B cell (primary cell): ENCODE measurements around the gene ESYT3. TPM values are rescaled to one million over a fixed set of nuclear protein-coding genes. Genes with fewer than 3 reads are reported as not detected.
"Not testable (repeated sequence)": the region's sequence is repeated elsewhere in the genome, so short reads cannot be mapped to it uniquely, and the experiment has no call there.

Experiments used
- ATAC-seq: fragments of 200-7000 bp; cut with Tn5 transposase; one replicate; pipeline ENCODE4 v1.10.0; 2021; ENCODE audit warnings: low read depth, mild to moderate bottlenecking, moderate number of reproducible peaks, moderate library complexity
- CTCF ChIA-PET: fragments of 350-600 bp; sonication (Branson Sonifier 250); formaldehyde crosslinking; loops from one replicate; lab custom pipeline; 2021; ENCODE audit warnings: antibody characterized with exemption, inconsistent platforms; lab: Charles Lee
- POLR2A ChIA-PET: fragments of 350-600 bp; sonication (Branson Sonifier 250); formaldehyde crosslinking; loops from one replicate; lab custom pipeline; 2021; ENCODE audit warnings: antibody characterized with exemption; lab: Charles Lee
- DNase-seq: peaks from one replicate; pipeline ENCODE4 v3.0.0; 2013
- H2AFZ ChIP-seq: 2 replicates; pipeline ENCODE4 v1.6.1; 2012; ENCODE audit warnings: mild to moderate bottlenecking, low read depth, low read length; ENCODE audit not compliant: insufficient read depth, poor library complexity, severe bottlenecking
- H3K27ac ChIP-seq, 2 donors: 1 replicate in 1 of 2; 2 replicates in 1 of 2; pipeline ENCODE4 v1.5.1; 2012 to 2013; ENCODE audit warnings: low read length in 2 of 2, mild to moderate bottlenecking in 2 of 2, moderate library complexity in 1 of 2
- H3K27me3 ChIP-seq, 4 experiments: fragments of 200-600 bp in 1 of 4; sonication (generic) in 1 of 4; replicated peaks in 1 of 4; 1 replicate in 2 of 4; 2 replicates in 2 of 4; pipeline versions ENCODE4 v1.6.1 to v1.7.0; 2013 to 2016; ENCODE audit warnings: low read length in 3 of 4, mild to moderate bottlenecking in 2 of 4, mixed read lengths in 1 of 4, moderate library complexity in 1 of 4; ENCODE audit not compliant: insufficient read depth in 4 of 4, control insufficient read depth in 3 of 4; ENCODE audit errors: control extremely low read depth in 1 of 4
- H3K36me3 ChIP-seq, 2 experiments: replicated peaks in 1 of 2; 1 replicate in 1 of 2; 2 replicates in 1 of 2; pipeline versions ENCODE4 v1.6.1 to v1.7.1; 2013; ENCODE audit warnings: low read length in 1 of 2; ENCODE audit not compliant: insufficient read depth in 2 of 2, control insufficient read depth in 1 of 2; ENCODE audit errors: control extremely low read depth in 1 of 2, extremely low read depth in 1 of 2
- H3K4me1 ChIP-seq, 2 donors: fragments of 200-600 bp in 1 of 2; sonication (generic) in 1 of 2; 1 replicate in 1 of 2; 2 replicates in 1 of 2; pipeline versions ENCODE4 v1.5.1 to v1.6.1; 2013 to 2017; ENCODE audit warnings: low read length in 2 of 2; ENCODE audit not compliant: control insufficient read depth in 2 of 2, insufficient read depth in 2 of 2
- H3K4me2 ChIP-seq: replicated peaks from 2 replicates; pipeline ENCODE3; 2012; ENCODE audit warnings: mild to moderate bottlenecking, low read depth, low read length; ENCODE audit not compliant: poor library complexity, severe bottlenecking
- H3K4me3 ChIP-seq, 5 experiments: fragments of 200-600 bp in 1 of 5; sonication (generic) in 1 of 5; 1 replicate in 3 of 5; 2 replicates in 2 of 5; pipeline versions ENCODE4 v1.5.1 to v1.7.0; 2011 to 2016; ENCODE audit warnings: low read length in 4 of 5, mild to moderate bottlenecking in 4 of 5, low read depth in 2 of 5, control low read depth in 1 of 5, moderate library complexity in 1 of 5; ENCODE audit not compliant: insufficient read depth in 1 of 5; ENCODE audit errors: control extremely low read depth in 1 of 5, extremely low read depth in 1 of 5
- H3K79me2 ChIP-seq: fragments of 200-600 bp; sonication (generic); one replicate; pipeline ENCODE4 v1.6.0; 2016; ENCODE audit warnings: low read length; ENCODE audit not compliant: control insufficient read depth, insufficient read depth
- H3K9ac ChIP-seq: fragments of 200-600 bp; sonication (generic); 2 replicates; pipeline ENCODE4 v1.6.1; 2017; ENCODE audit warnings: mild to moderate bottlenecking, low read length, moderate library complexity
- H3K9me3 ChIP-seq, 3 donors: one replicate each; pipeline versions ENCODE4 v1.6.1 to v1.7.1; 2013; ENCODE audit warnings: low read length in 2 of 3; ENCODE audit not compliant: control insufficient read depth in 2 of 3, insufficient read depth in 1 of 3; ENCODE audit errors: control extremely low read depth in 1 of 3
- H4K20me1 ChIP-seq: 2 replicates; pipeline ENCODE4 v1.6.0; 2012; ENCODE audit warnings: mild to moderate bottlenecking, low read length; ENCODE audit not compliant: insufficient read depth, control insufficient read depth, poor library complexity, severe bottlenecking
- H3K27ac Mint-ChIP-seq: one replicate; pipeline ENCODE4 v1.8.0; 2021; ENCODE audit warnings: mixed read lengths
- H3K27me3 Mint-ChIP-seq: one replicate; pipeline ENCODE4 v1.8.0; 2021; ENCODE audit warnings: mixed read lengths
- H3K4me1 Mint-ChIP-seq: one replicate; pipeline ENCODE4 v1.8.0; 2021; ENCODE audit warnings: mixed read lengths
- H3K4me3 Mint-ChIP-seq: one replicate; pipeline ENCODE4 v1.8.0; 2021; ENCODE audit warnings: mixed read lengths
- H3K9me3 Mint-ChIP-seq: one replicate; pipeline ENCODE4 v1.8.0; 2022; ENCODE audit warnings: mixed read lengths; ENCODE audit not compliant: insufficient read depth
- CTCF ChIP-seq: fragments of 200-600 bp; IDR thresholded peaks from one replicate; pipeline ENCODE4 v1.8.0; 2022; ENCODE audit warnings: antibody characterized with exemption, mild to moderate bottlenecking
- EZH2 ChIP-seq: IDR thresholded peaks from 2 replicates; pipeline ENCODE4 v1.6.1; 2012; ENCODE audit warnings: borderline replicate concordance, low read depth, mild to moderate bottlenecking, moderate library complexity, low read length; ENCODE audit not compliant: insufficient read depth, poor library complexity, severe bottlenecking
- WGBS: methylation state at CpG from one replicate; pipeline ENCODE4 v1.1.5; 2013; ENCODE audit warnings: missing lambda C conversion rate; ENCODE audit not compliant: insufficient coverage; 5-methylcytosine and 5-hydroxymethylcytosine counted together
- intact Hi-C: fragments of 100-400 bp; cut with micrococcal nuclease; formaldehyde crosslinking; loops from one replicate; pipeline ENCODE4 v1.10.0; 2022
- polyA plus RNA-seq: library from polyadenylated mRNA; depleted of rRNA; stranded (reverse); fragments of >200 nt; gene quantifications from 2 replicates; pipeline ENCODE4 v1.2.3, GENCODE V29; 2012
- total RNA-seq, 2 donors: library from RNA; stranded (reverse); fragments of 120-200 nt in 1 of 2; gene quantifications; 1 replicate in 1 of 2; 2 replicates in 1 of 2; pipeline versions ENCODE4 v1.2.3 to v1.2.4, GENCODE V29; 2013 to 2022

The ESYT3 gene
- total and polyA plus RNA-seq, 2 donors (not counting 1 experiment from before 2014, with no cell fraction given) = not detected

DNA sequence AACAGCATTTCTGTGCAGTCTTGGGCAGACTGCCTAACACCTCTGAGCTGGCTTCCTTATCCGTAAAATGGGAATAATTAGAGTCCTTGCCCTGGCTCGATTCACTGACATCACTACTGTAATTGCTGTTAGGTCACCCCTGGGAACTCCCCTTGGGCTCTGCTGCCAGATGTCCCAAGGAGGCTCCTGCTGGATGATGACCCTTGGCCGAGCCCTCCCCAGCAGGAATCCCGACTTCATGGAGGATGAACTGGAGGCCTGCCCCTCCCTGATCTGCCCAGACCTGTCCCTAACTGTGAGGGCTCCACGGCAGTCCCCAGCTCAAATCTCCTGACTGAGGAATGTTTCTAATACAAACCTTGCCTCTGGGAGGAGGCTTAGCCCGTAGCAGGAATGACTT is 18.0 kb downstream of the ESYT3 start:
- Histone ChIP-seq H3K4me1 (no peaks in the 10 kb centered on the region), H3K27ac (no peak overlapping the region), H4K20me1 (no peaks in the 10 kb centered on the region), H2AFZ (no peak overlapping the region), H3K27me3 (no peaks in the 10 kb centered on the region), H3K9ac (no peak overlapping the region), H3K79me2 (no peaks in the 10 kb centered on the region), H3K4me2 (no peak overlapping the region), H3K4me3 (no peak overlapping the region), H3K9me3 (no peaks in the 10 kb centered on the region), H3K36me3 (no peaks in the 10 kb centered on the region)
- H3K27ac Mint-ChIP-seq = no peak overlapping the region
- ATAC-seq (no peak), DNase-seq (no peak)
- WGBS = 94% methylated on average over 4 of the region's 6 CpGs
- ChIA-PET POLR2A (no interaction called here), CTCF (no interaction called here)
- no peak overlapping the region for H3K4me3 Mint-ChIP-seq
- peaks cover 18% of the 10 kb centered on the region for H3K27me3 Mint-ChIP-seq
- TF ChIP-seq CTCF (no peak), EZH2 (no peak)
- intact Hi-C loops = no loop called here
- no peaks in the 10 kb centered on the region for H3K4me1 Mint-ChIP-seq
- H3K9me3 Mint-ChIP-seq = no peaks in the 10 kb centered on the region

- POLR2A ChIA-PET, H3K27ac ChIP-seq, H3K9me3 ChIP-seq, H3K4me1 ChIP-seq, CTCF ChIA-PET, H3K4me2 ChIP-seq, intact Hi-C loops, ATAC-seq, H3K4me3 Mint-ChIP-seq, DNase-seq, H3K9me3 Mint-ChIP-seq, H3K9ac ChIP-seq, H2AFZ ChIP-seq, H3K27me3 ChIP-seq, H3K79me2 ChIP-seq, H3K4me1 Mint-ChIP-seq, H3K36me3 ChIP-seq, H3K27ac Mint-ChIP-seq, H4K20me1 ChIP-seq, H3K4me3 ChIP-seq: not testable (repeated sequence)
- WGBS = 87% methylated on average over 7 of the region's 8 CpGs
- H3K27me3 Mint-ChIP-seq = peaks cover 18% of the 10 kb centered on the region
Observed at GRCh38 chr3:138453940-138454339, 19.5 kb downstream of the ESYT3 start.
